Activated CD8-positive, alpha-beta memory T cell treated with anti-CD3 and anti-CD28 coated beads for 1 hour (primary cell): ENCODE measurements around the gene FTCD.
"Not testable (repeated sequence)": the region's sequence is repeated elsewhere in the genome, so short reads cannot be mapped to it uniquely, and the experiment has no call there.

Source experiments
- DNase-seq, 2 donors: peaks; one replicate each; pipeline ENCODE4 v3.0.0-alpha.2; 2020; ENCODE audit warnings: low read depth in 1 of 2; ENCODE audit errors: extremely low read depth in 1 of 2

The FTCD gene, protein sequence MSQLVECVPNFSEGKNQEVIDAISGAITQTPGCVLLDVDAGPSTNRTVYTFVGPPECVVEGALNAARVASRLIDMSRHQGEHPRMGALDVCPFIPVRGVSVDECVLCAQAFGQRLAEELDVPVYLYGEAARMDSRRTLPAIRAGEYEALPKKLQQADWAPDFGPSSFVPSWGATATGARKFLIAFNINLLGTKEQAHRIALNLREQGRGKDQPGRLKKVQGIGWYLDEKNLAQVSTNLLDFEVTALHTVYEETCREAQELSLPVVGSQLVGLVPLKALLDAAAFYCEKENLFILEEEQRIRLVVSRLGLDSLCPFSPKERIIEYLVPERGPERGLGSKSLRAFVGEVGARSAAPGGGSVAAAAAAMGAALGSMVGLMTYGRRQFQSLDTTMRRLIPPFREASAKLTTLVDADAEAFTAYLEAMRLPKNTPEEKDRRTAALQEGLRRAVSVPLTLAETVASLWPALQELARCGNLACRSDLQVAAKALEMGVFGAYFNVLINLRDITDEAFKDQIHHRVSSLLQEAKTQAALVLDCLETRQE

DNA sequence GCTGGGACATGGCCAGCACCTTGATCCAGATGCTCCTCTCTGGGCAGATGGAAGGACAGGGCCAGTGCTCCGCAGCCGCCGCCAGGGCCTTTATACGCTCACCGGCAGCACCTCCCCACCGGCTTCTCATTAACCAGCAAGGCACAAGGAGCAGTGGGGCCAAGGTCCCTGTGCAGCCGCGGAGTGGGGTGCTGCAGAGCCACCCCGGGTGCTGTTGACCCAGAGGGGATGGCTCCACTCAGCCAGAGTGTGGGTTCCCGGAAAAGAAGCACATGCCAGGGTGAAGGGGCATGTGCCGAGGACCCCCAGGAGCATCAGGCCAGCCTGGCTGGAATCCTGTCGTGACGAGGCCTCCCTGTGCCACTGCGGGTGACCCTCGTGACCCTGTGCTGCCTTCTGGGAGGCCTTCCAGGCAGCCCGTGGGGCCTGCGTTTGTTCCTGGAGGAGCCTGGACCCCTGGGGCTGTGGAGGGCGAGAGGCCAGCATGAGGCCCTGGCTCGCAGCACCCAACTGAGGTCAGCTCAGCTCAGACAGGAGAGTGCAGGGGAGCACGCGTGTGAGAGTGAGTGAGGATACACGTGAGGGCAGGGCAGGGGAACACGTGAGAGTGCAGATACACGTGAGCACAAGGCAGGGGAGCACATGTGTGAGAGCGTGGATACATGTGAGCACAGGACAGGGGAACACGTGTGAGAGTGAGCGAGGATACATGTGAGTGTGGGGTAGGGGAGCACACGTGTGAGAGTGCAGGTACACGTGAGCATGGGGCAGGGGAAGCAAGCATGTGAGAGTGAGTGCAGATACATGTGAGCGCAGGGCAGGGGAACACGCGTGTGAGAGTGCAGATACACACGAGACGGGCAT is at the start of gene FTCD:
TSS of gene FTCD (minus strand) at position 66 of the 864 bp plus-strand sequence. CDS start at position 10, 56 bp downstream.
- DNase-seq = no peak

DNA sequence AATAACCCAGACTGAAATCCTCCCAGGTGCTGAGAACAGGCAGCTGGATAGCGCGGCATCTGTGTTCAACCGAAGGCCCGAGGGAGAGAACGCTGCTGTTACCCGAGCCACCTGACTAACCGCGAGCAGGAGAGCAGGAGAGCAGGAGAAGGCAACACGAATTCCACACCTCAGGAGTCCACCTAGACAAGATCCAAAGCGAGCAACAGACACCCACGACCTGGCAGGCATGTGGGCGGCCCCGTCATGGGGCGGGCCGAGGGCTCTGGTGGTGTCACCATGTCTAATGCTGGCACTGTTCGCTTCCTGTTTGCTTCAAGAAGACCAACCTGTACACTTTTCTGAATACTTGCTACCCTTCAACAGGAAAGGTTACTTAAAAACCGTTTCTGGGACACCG is 49.8 kb upstream of the FTCD start:
- DNase-seq = no peak

DNA sequence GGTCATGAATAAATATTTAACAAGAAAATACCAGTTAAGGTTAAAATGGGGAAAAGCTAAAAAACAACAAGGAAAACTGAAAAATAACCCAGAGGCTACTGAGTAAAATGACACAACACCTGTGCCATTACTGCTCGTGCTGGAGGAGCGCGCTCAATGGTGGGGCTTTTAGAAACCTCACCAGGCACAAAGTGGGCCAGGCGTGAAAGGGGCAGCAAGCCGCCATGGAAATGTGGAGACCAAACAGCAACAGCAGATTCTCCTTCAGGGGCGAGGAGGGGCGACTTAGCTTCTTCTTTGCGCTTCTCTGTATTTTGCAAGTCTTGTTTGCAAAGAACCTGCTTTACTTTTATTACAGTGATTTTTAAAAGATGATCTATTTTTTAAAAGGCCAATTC is 47.8 kb upstream of the FTCD start:
- no peak for DNase-seq

DNA sequence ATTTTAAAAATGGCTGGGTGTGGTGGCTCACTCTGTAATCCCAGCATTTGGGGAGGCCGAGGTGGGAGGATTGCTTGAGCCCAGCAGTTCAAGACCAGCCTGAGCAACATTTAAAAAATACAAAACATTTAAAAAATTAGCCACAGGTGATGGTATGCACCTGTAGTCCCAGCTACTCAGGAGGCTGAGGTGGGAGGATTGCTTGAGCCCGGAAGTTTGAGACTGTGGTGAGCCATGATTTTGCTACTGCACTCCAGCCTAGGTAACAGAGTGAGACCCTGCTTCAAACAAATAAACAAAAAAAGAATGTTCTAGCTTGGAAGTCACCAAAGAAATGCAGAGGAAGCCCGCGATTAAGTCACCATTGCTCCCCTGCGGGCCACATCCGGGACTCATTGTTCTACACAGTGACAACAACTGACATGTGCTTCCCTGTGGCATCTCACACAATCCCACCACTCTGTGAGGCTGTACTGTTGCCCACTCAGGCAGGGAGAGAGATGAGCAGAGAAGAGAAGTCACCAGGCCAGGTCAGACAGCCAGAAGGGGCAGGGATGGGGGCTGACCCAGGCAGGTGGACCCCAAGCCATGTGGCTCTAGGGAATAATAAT is 47.3 kb upstream of the FTCD start:
- DNase-seq = no peak

DNA sequence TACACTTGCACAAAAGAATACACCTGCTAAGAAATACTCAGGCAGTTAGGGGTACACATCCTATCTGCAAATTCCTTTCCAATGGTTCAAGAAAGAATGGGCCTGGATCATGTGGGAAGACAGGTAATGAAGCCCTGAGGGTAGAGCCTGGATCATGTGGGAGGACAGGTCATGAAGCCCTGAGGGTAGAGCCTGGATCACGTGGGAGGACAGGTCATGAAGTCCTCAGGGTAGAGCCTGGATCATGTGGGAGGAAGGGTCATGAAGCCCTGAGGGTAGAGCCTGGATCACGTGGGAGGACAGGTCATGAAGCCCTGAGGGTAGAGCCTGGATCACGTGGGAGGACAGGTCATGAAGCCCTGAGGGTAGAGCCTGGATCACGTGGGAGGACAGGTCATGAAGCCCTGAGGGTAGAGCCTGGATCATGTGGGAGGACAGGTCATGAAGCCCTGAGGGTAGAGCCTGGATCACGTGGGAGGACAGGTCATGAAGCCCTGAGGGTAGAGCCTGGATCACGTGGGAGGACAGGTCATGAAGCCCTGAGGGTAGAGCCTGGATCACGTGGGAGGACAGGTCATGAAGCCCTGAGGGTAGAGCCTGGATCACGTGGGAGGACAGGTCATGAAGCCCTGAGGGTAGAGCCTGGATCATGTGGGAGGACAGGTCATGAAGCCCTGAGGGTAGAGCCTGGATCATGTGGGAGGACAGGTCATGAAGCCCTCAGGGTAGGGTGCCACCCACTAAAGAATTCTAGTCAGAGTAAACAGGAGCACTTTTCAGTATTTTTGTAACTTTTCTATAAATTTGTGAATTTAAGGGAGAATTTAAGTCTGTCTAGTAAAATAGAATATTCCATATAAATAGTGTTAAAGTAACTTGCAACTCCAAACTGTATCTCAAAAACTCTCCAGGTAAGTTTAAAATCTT is 45.8 kb upstream of the FTCD start:
- not testable (repeated sequence) for DNase-seq

DNA sequence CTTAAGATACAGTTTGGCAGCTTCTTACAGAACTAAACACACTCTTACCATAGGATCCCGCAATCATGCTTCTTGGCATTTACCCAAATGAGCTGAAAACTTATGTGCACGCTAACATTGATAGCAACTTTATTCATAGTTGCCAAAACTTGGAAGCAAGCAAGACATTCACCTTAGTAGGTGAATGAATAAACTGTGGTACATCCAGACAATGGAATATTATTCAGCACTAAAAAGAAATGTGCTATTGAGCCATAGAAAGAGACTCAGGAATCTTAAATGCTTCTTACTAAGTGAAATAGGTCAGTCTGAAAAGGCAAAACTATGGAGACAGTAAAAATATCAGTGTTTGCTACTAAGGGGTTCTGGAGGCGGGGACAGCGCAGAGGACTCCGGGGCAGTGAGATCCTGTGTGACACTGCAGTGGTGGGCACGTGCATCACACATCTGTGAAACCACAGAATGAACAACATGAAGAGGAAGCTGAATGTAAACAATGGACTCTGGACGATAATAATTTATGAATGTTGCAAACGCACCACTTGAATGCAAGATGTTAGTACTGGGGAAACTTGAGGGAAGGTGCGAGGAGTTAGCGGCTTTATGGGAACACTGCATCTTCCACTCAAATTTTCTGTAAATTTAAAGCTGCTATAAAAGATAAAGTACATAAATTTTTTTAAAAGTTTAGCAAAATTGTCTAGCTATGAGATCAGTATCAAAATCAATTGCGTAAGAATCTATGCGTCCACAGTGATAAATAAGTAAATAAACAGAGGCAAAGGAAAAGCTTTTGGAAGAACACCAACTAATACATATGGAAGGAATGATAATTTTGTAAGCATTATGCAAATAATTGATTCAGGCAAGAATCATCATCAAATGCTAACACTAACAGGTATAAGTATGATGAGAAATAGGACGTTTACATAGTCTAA is 44.3 kb upstream of the FTCD start:
- DNase-seq = no peak

DNA sequence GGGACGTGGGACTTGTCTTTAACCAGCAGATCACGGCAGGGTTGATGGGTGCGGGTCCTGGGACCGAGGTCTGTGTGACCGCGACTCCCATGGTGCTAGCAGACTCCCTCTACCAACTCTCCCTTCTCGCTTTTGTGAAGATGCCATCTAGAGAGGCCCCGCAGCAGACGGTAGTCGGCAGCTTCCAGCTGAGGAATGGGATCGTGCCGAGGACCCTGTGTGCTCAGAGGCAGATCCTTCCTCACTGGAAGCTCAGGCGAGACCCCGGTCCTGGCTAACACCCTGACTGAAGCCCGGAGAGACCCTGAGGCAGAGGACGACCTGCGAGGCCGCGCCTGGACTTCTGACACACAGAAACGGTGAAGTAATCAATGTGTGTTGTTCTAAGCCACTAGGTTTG is 41.4 kb upstream of the FTCD start:
- DNase-seq = no peak

DNA sequence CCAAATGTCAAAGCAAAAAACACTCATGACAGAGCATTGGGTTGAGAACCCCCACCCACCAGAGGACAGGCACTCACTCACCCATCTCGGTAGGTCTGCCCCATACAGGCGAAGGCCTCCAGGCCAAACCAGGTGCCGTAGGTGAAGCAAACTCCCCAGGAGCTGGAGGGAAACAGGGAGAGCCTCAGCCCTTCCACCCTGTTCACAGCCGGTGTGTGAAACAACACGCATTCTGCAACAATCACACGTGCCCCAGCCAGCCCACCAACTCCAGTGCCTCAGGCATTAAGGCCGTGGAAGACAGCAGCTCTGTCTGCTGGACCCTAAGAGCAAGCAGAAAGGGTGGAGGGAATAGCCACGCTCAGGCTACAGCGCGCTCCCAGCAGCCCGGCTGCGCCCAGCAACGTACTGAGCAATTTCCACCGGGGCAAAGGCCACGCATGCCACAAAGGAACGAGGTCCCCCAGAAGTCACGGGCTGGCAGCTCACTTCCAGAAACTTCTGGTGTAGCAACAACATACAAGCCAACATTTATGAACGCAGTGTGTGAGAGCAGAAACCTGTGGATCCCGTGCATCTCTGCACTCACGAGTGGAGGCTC is 40.3 kb upstream of the FTCD start:
- DNase-seq = no peak

DNA sequence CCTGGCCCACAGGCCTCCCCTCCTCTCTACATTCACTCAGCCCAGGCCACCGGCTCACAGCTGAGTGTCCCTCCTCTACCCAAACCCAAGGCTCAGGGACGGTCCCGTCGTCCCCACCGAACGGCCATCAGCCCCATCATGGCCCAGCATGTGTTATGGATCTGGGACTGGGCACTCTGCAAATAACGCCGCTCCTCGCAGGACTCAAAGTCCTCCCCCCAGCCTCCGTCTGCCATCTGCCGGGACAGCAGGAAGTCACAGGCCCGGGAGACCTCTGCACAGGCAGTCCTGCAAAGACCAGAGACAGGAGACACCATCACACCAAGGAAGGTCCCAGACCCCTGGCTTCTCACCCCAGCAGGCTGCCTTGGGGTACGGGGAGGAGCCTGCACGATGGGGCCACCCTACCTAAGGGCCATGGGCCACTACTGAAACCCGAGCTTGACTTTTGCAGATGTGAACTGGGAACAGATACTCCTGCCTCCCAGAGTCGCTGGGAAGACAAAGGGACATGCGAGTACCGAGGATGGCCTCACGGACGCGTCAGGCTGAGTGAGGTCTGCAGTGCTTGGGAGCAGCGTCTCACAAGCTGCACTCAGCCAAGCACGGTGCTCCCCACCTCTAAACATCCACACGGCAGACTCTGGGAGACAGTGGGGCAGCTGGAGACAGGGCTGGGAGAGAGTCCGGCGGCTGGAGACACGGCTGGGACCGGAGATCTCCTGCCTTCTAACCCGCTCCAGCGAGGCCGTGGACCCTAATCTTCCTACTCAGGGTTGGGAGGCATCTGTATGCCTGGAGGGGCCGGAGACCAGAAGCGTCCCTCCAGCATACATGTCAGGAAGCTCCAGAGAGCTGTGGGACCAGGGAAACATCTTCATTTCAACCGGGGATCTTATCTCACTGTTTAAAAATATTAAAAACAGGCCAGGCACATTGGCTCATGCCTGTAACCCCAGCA is 39.3 kb upstream of the FTCD start:
- DNase-seq = no peak

DNA sequence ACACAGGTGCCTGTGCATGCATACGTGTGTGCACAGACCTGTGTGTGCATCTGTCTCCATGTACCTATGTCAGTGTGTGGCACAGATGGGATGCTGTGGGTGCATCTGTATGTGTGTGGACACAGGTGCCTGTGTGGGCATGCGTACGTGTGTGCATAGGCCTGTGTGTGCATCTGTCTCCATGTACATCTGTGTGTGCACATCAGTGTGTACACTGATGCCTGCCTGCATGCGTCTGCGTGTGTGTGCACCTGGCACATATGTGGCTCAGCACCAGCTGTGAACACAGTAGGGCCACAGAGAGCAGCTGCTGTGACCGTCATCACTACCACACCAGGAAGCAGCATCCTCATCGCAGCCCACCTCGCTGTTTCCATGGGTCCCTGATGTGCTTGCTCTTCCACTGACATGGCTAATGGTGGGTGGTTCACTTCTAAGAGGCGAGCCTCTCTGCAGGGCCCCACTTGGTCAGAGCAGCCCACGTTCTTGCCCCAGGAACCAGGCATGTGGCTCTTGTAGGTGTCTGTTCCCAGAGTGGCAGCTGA is 38.5 kb upstream of the FTCD start:
- no peak for DNase-seq

DNA sequence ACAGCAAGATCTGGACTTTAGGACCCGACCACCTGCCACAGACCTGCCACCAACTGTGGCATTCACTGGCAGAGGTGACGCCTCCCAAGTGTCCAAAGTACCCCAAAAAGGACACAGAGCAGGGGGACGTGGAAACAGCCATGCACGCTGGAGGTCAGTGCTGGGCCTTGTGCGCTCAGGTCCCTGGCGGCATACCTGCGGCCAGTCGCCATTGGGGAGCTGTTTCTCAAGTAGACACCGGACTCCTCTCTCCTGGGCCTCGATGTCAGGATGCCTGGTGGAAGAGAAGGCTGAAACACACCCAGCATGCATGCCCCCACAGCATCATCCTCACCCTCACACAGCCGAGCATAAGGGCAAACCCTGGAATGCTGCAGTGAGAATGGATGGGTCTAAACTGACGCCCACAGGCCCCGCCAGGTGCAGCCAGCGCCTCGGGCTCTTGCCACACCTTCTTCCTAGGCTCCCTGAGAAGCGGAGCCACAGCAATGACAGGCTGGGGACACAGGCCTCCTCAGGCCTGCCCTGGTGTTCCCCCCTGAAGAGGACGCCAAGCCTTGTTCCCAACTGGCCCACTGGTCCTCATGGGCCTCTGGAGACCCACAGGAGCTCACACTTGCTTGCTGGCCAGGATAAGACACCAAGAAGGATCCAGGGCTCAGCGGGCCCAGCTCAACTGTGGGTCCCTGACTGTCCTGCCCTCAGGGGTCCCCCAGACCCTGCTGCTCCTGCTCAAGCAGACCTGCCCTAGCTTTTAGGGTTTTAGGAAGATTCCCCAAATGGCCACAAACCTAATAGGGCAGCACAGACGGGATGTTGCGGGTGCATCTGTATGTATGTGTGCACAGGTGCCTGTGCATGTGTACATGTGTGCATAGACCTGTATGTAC is 36.6 kb upstream of the FTCD start:
- DNase-seq = no peak

DNA sequence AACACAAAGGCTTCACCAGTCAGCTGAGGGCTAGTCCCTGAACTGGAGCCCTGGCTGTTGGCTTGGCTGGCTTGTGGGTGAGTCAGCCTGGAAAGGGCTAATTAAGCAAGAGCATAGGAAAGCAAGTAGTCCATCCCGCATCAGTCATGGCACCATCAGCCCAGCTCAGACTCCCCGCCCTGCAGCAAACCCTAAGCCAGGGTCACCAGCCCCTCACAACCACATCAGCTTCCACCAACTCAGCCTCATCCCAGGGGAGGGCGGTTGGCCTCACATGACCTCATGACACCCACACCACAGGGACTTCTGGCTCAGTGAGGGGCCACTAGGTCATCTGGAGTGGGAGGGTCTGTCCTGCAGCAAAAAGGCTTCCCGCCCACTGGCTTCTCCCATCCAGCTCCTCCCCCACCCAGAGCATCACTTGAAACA is 35.9 kb upstream of the FTCD start:
- no peak for DNase-seq

DNA sequence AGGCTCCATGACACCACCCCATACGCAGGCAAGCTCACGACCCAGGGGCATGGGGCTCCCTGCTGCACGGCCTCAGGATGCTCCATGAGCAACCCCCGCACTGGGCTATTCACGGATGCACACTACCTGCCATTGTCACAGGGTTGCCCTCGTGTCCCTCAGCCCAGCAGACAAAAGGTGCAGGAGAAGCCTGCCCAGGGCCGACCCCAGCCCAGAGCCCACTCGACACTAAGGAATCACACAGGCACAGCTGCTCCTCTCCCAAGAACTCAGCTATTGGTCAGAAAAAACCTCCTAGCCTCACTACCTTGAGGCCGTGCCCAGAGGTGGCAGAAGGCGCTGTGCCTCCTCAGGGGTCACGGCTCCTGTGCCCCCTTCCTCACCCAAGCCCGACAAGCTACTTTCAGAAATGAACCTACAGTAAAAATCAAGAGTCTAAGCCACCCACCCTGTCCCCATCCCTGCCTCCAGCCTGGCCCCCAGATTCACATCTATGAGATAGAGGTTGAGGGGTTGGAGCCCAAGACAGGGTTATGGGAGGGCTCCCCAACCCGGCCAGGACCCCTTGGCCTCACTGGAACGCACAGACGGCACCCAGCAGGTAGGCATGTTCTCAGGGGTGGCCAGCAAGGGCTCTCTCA is 35.2 kb upstream of the FTCD start:
- no peak for DNase-seq

DNA sequence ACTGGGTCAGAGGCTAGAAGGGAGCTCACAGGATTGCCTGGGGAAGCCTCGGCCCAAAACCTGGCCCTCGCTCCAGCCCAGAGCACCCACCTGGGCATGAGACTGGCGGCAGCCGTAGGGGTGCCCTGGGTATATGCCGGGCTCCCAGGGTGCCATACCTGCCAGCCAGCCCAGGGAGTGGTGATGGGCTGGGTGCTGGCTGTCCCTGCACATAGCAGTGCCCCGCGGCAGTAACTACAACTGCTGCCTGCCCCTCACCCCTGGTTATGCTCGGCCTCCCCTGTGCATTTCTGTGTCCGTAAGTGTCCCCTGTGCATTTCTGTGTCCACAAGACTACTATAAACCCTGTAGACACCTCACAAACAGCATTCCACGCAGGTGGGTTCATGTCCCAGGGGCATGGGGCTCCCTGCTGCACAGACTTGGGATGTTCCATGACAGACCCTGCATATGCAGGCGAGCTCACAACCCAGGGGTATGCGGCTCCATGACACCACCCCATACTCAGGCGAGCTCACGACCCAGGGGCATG is 34.6 kb upstream of the FTCD start:
- no peak for DNase-seq

DNA sequence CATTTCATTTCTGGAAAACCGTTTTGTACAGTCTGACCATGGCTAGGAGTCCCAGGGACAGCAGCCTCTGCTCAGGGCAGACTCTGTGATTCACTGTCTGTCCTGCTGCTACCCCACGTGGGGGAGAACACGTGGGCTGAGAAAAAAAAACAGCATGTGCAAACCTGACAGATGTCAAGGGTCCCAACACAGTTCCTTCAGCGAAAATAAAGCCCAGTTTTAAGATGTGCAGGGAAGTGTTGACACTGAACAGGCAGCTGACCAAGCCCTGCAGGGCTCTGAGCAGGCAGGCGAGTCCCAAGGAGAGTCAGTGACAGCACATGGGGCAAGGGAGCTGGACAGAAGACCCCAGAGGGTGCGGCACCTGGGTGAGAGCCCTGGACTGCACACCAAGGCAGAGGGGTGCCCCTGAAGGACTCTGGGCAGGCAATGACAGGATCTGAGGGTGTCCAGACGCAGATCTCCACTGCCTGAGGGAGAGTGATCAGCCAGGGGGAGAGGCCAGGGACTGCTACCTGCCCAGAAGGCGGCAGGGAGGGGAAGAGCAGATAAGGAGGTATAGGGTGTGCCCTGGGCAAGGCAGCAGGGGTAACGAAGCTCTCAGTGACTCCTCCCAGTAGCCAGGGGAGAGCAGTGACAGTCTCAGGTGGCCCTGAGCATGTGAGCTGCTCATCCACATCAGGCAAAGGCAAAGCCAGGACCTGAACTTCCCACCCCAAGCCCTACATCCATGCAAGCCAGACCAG is 34.0 kb upstream of the FTCD start:
- no peak for DNase-seq
